ENCODE data around the gene NEU3.

GRCh38 chr11:74970852-74971395, 17.8 kb upstream of the NEU3 start:
- TF ChIP-seq YEATS4 (CRISPR knock-in tag; IDR thresholded peaks at IDR 0.05; ENCODE audit: borderline replicate concordance): no peak
- no peak for TF ChIP-seq DPF2 (CRISPR knock-in tag; IDR thresholded peaks at IDR 0.05; ENCODE audit: borderline replicate concordance, low read depth)
- no peak for TF ChIP-seq BCLAF1 (IDR thresholded peaks at IDR 0.05)
- TF ChIP-seq, protein P1, sequence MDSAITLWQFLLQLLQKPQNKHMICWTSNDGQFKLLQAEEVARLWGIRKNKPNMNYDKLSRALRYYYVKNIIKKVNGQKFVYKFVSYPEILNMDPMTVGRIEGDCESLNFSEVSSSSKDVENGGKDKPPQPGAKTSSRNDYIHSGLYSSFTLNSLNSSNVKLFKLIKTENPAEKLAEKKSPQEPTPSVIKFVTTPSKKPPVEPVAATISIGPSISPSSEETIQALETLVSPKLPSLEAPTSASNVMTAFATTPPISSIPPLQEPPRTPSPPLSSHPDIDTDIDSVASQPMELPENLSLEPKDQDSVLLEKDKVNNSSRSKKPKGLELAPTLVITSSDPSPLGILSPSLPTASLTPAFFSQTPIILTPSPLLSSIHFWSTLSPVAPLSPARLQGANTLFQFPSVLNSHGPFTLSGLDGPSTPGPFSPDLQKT (CRISPR knock-in tag; IDR thresholded peaks at IDR 0.05; ENCODE audit: borderline replicate concordance): no peak
- no peak for TF ChIP-seq ZNF124 (CRISPR knock-in tag; IDR thresholded peaks at IDR 0.05)
- TF ChIP-seq BRCA1 (CRISPR knock-in tag; IDR thresholded peaks at IDR 0.05): no peak
- no peak for TF ChIP-seq KLF12 (CRISPR knock-in tag; IDR thresholded peaks at IDR 0.05; ENCODE audit: borderline replicate concordance)
